ENCODE results near the gene COX7B2. TPM values are rescaled to one million over a fixed set of nuclear protein-coding genes. Genes with fewer than 3 reads are reported as not detected.

COX7B2 gene
- total RNA-seq, 2 experiments from 2014 or later = not detected

DNA sequence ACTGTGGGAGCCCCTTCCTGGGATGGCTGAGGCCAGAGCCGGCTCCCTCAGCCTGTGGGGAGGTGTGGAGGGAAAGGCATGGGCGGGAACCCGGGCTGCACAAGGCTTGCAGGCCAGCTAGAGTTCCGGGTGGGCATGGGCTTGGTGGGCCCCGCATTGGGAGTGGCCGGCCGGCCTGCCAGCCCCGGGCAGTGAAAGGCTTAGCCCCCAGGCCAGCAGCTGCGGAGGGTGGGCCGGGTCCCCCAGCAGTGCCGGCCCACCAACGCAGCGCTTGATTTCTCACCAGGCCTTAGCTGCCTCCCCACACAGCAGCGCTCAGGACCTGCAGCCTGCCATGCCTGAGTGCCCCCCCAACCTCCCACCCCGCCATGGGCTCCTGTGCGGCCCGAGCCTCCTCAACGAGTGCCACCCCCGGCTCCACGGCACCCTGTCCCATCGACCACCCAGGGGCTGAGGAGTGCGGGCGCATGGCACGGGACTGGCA lies 78.0 kb downstream of the COX7B2 start:
- no peak for DNase-seq
- H3K4me1 Mint-ChIP-seq (ENCODE audit: low read depth) = no peaks in the 10 kb centered on the region
- POLR2A ChIA-PET = no interaction called here
- no peak overlapping the region for H3K4me3 ChIP-seq (ENCODE audit: low read length)
- no peak overlapping the region for H3K4me3 Mint-ChIP-seq
- CTCF ChIA-PET = no interaction called here
- H3K36me3 ChIP-seq (ENCODE audit: insufficient read depth, low read length) = no peaks in the 10 kb centered on the region
- peaks cover 2% of the 10 kb centered on the region for H3K9me3 Mint-ChIP-seq
- H3K27me3 ChIP-seq (ENCODE audit: control insufficient read depth in 1 of 2, insufficient read depth in 2 of 2, low read length in 2 of 2) = no peaks in the 10 kb centered on the region
- no peaks in the 10 kb centered on the region for H3K36me3 Mint-ChIP-seq (ENCODE audit: low read depth)
- no peak overlapping the region for H3K27ac Mint-ChIP-seq
- TF ChIP-seq, protein P1, sequence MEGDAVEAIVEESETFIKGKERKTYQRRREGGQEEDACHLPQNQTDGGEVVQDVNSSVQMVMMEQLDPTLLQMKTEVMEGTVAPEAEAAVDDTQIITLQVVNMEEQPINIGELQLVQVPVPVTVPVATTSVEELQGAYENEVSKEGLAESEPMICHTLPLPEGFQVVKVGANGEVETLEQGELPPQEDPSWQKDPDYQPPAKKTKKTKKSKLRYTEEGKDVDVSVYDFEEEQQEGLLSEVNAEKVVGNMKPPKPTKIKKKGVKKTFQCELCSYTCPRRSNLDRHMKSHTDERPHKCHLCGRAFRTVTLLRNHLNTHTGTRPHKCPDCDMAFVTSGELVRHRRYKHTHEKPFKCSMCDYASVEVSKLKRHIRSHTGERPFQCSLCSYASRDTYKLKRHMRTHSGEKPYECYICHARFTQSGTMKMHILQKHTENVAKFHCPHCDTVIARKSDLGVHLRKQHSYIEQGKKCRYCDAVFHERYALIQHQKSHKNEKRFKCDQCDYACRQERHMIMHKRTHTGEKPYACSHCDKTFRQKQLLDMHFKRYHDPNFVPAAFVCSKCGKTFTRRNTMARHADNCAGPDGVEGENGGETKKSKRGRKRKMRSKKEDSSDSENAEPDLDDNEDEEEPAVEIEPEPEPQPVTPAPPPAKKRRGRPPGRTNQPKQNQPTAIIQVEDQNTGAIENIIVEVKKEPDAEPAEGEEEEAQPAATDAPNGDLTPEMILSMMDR (IDR thresholded peaks at IDR 0.05) = no peak
- H3K4me1 ChIP-seq (ENCODE audit: insufficient read depth, low read length) = no peaks in the 10 kb centered on the region
- no peak overlapping the region for H3K27ac ChIP-seq (ENCODE audit: low read depth in 1 of 2, low read length in 2 of 2)
- no peak for ATAC-seq (ENCODE audit: poor library complexity)
- no peaks in the 10 kb centered on the region for H3K27me3 Mint-ChIP-seq
- peaks cover 0 to 8% of the 10 kb centered on the region in 2 experiments for H3K9me3 ChIP-seq (ENCODE audit: control insufficient read depth in 1 of 2, insufficient read depth in 1 of 2, low read length in 2 of 2)
- intact Hi-C loops (cut with DNase I, micrococcal nuclease) = no loop called here

DNA sequence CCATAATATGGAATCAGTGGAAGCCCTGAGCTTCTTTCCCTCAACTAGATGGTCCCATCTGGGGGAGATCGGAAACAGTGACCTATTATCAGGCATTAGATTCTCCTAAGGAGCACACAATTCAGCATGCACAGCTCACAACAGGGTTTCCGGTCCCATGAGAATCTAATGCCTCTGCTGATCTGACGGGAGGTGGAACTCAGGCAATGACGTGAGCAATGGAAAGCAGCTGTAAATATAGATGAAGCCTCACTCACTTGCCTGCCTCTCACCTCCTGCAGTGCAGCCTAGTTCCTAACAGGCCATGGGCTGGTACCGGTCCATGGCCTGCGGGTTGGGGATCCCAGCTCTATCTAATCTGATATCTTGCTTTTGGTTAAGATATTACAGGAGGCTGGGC lies 88.9 kb downstream of the COX7B2 start:
- Mint-ChIP-seq H3K27ac (no peak overlapping the region), H3K9me3 (peaks cover 4% of the 10 kb centered on the region), H3K4me3 (no peak overlapping the region), H3K36me3 (ENCODE audit: low read depth) (no peaks in the 10 kb centered on the region), H3K27me3 (no peaks in the 10 kb centered on the region), H3K4me1 (ENCODE audit: low read depth) (no peaks in the 10 kb centered on the region)
- H3K27me3 ChIP-seq (ENCODE audit: control insufficient read depth in 1 of 2, insufficient read depth in 2 of 2, low read length in 2 of 2) = no peaks in the 10 kb centered on the region
- DNase-seq (no peak), ATAC-seq (ENCODE audit: poor library complexity) (no peak)
- POLR2A ChIA-PET = no interaction called here
- CTCF ChIA-PET = no interaction called here
- no peak overlapping the region for H3K27ac ChIP-seq (ENCODE audit: low read depth in 1 of 2, low read length in 2 of 2)
- intact Hi-C loops (cut with DNase I, micrococcal nuclease) = no loop called here
- no peaks in the 10 kb centered on the region for H3K9me3 ChIP-seq (ENCODE audit: control insufficient read depth in 1 of 2, insufficient read depth in 1 of 2, low read length in 2 of 2)
- no peaks in the 10 kb centered on the region for H3K4me1 ChIP-seq (ENCODE audit: insufficient read depth, low read length)
- H3K4me3 ChIP-seq (ENCODE audit: low read length) = no peak overlapping the region
- TF ChIP-seq, protein P1 (IDR thresholded peaks at IDR 0.05) = no peak
- H3K36me3 ChIP-seq (ENCODE audit: insufficient read depth, low read length) = no peaks in the 10 kb centered on the region

DNA sequence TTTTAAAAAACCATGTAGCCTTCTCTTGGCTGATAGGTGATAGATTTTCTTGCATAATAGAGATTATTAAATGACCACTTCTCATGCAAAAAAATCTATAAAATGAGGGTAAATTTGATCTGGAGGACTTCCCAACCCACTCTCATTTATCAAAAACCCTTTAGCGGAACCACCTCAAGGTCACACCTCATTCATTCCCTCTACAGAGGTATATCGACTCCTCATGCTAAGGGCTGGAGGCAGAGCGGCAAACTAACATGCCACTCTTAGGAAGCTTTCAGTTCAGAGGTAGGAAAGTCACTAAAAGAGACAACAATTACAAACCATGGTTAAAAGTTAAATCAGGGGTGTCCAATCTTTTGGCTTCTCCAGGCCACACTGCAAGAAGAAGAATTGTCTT lies 90.0 kb downstream of the COX7B2 start:
- Histone ChIP-seq H3K36me3 (ENCODE audit: insufficient read depth, low read length) (no peaks in the 10 kb centered on the region), H3K9me3 (ENCODE audit: control insufficient read depth in 1 of 2, insufficient read depth in 1 of 2, low read length in 2 of 2) (peaks cover 0 to 4% of the 10 kb centered on the region in 2 experiments), H3K27ac (ENCODE audit: low read depth in 1 of 2, low read length in 2 of 2) (no peak overlapping the region), H3K4me1 (ENCODE audit: insufficient read depth, low read length) (no peaks in the 10 kb centered on the region), H3K27me3 (ENCODE audit: control insufficient read depth in 1 of 2, insufficient read depth in 2 of 2, low read length in 2 of 2) (no peaks in the 10 kb centered on the region), H3K4me3 (ENCODE audit: low read length) (no peak overlapping the region)
- Mint-ChIP-seq H3K27me3 (no peaks in the 10 kb centered on the region), H3K4me1 (ENCODE audit: low read depth) (no peaks in the 10 kb centered on the region), H3K27ac (no peak overlapping the region), H3K9me3 (no peaks in the 10 kb centered on the region), H3K36me3 (ENCODE audit: low read depth) (no peaks in the 10 kb centered on the region), H3K4me3 (no peak overlapping the region)
- intact Hi-C loops (cut with DNase I, micrococcal nuclease) = no loop called here
- DNase-seq (no peak), ATAC-seq (ENCODE audit: poor library complexity) (no peak)
- ChIA-PET POLR2A (no interaction called here), CTCF (no interaction called here)
- TF ChIP-seq, protein P1 (IDR thresholded peaks at IDR 0.05) = no peak

All from CD4-positive, alpha-beta T cell (primary cell).